Pancreas (tissue), 10 donors: Measurements from ENCODE around the gene DUSP22. TPM values are rescaled to one million over a fixed set of nuclear protein-coding genes. Genes with fewer than 3 reads are reported as not detected.
A peak's percentile ranks its signal among the peaks of the same experiment; 100 is the strongest.

Experiments
- ATAC-seq, 4 donors: fragments of 200-7000 bp; cut with Tn5 transposase; one replicate each; pipeline versions ENCODE4 v1.8.0 to v1.9.1; 2020; ENCODE audit warnings: mild to moderate bottlenecking in 4 of 4, moderate library complexity in 4 of 4
- DNase-seq, 6 donors: peaks; one replicate each; pipeline ENCODE4 v3.0.0-alpha.2; 2020
- FAIRE-seq: peaks from 2 replicates; lab custom pipeline; 2012; peaks lifted over from hg19 to GRCh38; lab: Jason Lieb, UNC
- H3K27ac ChIP-seq, 4 donors: fragments of 200-600 bp; sonication (generic); 1 replicate in 3 of 4; 2 replicates in 1 of 4; pipeline versions ENCODE4 v1.5.0 to v1.8.0; 2020
- H3K27me3 ChIP-seq, 4 donors: fragments of 200-600 bp; one replicate each; pipeline ENCODE4 v1.8.0; 2021
- H3K36me3 ChIP-seq, 3 donors: fragments of 200-600 bp; sonication (generic) in 1 of 3; one replicate each; pipeline versions ENCODE4 v1.5.0 to v1.8.0; 2020 to 2021
- H3K4me1 ChIP-seq, 3 donors: fragments of 200-600 bp; one replicate each; pipeline ENCODE4 v1.8.0; 2021
- H3K4me3 ChIP-seq, 4 donors: fragments of 200-600 bp; sonication (generic) in 2 of 4; one replicate each; pipeline versions ENCODE4 v1.5.0 to v1.8.0; 2020 to 2021
- H3K9me3 ChIP-seq, 4 donors: fragments of 200-600 bp; one replicate each; pipeline ENCODE4 v1.8.0; 2021
- CTCF ChIP-seq, 4 donors: fragments of 200-600 bp; sonication (generic) in 3 of 4; IDR thresholded peaks; one replicate each; pipeline versions ENCODE4 v1.5.0 to v1.8.0; 2021; ENCODE audit warnings: antibody characterized with exemption in 4 of 4
- WGBS, 2 donors: extraction: QIAGEN DNeasy Blood & Tissue Kit; methylation state at CpG; one replicate each; pipeline ENCODE4 v1.1.7; 2013; 5-methylcytosine and 5-hydroxymethylcytosine counted together
- intact Hi-C, 3 donors: fragments of 100-400 bp; cut with DNase I; formaldehyde crosslinking; loops; one replicate each; pipeline versions ENCODE4 v1.11.1 to v1.14.2; 2022
- polyA plus RNA-seq, 2 donors: library from polyadenylated mRNA; stranded (reverse); fragments of 200-250 nt; gene quantifications; one replicate each; pipeline ENCODE4 v1.2.3, GENCODE V29; 2013
- total RNA-seq, 6 donors: library from RNA; stranded (reverse); fragmentation: NEBNext Ultra II Directional in 4 of 6; extraction: Animal tissue kit (Norgen Biotek cat#: 25700) in 4 of 6; gene quantifications; one replicate each; pipeline versions ENCODE4 v1.2.1 to v1.2.4, GENCODE V29; 2021 to 2023
- donor health status: healthy with polysubstance abuse.
- donor health status: DM: no; HTN: no; CAD: no; lungs with moderate emphysema.
- donor health status: DM: no; HTN: no; CAD: no.
- donor health status: control.
- donor health status: control.
- donor health status: Bipolar disorder and iron deficiency.
- donor health status: DM: yes; HTN: yes; CAD: no.
- donor health status: DM: no; HTN: no; CAD: no.
- donor health status: DM: no; HTN: no; CAD: no.
- donor health status: DM: yes; HTN: yes; CAD: no.

Gene DUSP22
- total and polyA plus RNA-seq, 8 donors: 16.4 to 32.9 (median 24.6) TPM

- intact Hi-C loops: no loop called here
- no peak overlapping the region for H3K4me3 ChIP-seq
- H3K4me1 ChIP-seq: peaks cover 18 to 39% (median 19%) of the 10 kb centered on the region in 3 donors
- H3K9me3 ChIP-seq: no peaks in the 10 kb centered on the region
- peak overlapping the region in 3 of 4 donors; percentile 43 to 67 (median 56) for H3K27ac ChIP-seq
- no peak for TF ChIP-seq CTCF (IDR thresholded peaks at IDR 0.05)
- WGBS, 2 donors: 51 to 64% methylated on average over 6 of the region's 6 CpGs
- H3K36me3 ChIP-seq: no peaks in the 10 kb centered on the region
- ATAC-seq (peak; percentile 4 to 40 (median 30)), FAIRE-seq (no peak), DNase-seq (peak in 2 of 6 donors; percentile 51 to 56)
- H3K27me3 ChIP-seq: no peaks in the 10 kb centered on the region
These were observed 5.4 kb downstream of the DUSP22 start for GRCh38 chr6:297571-298232.

- peak in 3 of 4 donors; percentile 20 to 50 (median 32) for ATAC-seq
- no peak for TF ChIP-seq CTCF (IDR thresholded peaks at IDR 0.05)
- H3K4me1 ChIP-seq: peaks cover 18 to 38% (median 19%) of the 10 kb centered on the region in 3 donors
- no peaks in the 10 kb centered on the region for H3K9me3 ChIP-seq
- intact Hi-C loops: no loop called here
- no peaks in the 10 kb centered on the region for H3K36me3 ChIP-seq
- no peak overlapping the region for H3K4me3 ChIP-seq
- peak overlapping the region; percentile 43 to 67 (median 51) for H3K27ac ChIP-seq
- no peak for DNase-seq
- WGBS, 2 donors: 56 to 58% methylated on average over 11 of the region's 11 CpGs
- H3K27me3 ChIP-seq: no peaks in the 10 kb centered on the region
- FAIRE-seq: no peak
These were observed 6.2 kb downstream of the DUSP22 start for GRCh38 chr6:298233-299103.

GRCh38 chr6:299104-299980, 7.1 kb downstream of the DUSP22 start:
- intact Hi-C loops: no loop called here
- Histone ChIP-seq H3K27ac (peak overlapping the region; percentile 43 to 67 (median 51)), H3K36me3 (no peaks in the 10 kb centered on the region), H3K27me3 (no peaks in the 10 kb centered on the region), H3K4me1 (peaks cover 14 to 32% (median 18%) of the 10 kb centered on the region in 3 donors), H3K4me3 (no peak overlapping the region), H3K9me3 (no peaks in the 10 kb centered on the region)
- DNase-seq: peak in 4 of 6 donors; percentile 52 to 68 (median 66)
- WGBS, 2 donors: 53 to 57% methylated on average over 10 of the region's 10 CpGs
- peak; percentile 51 to 79 (median 72) for ATAC-seq
- TF ChIP-seq CTCF (IDR thresholded peaks at IDR 0.05): no peak
- no peak for FAIRE-seq

GRCh38 chr6:300026-300425, 7.7 kb downstream of the DUSP22 start:
- FAIRE-seq (no peak), DNase-seq (peak in 1 of 6 donors; percentile 41), ATAC-seq (no peak)
- no peak for TF ChIP-seq CTCF (IDR thresholded peaks at IDR 0.05)
- H3K4me1 ChIP-seq: peaks cover 14 to 32% (median 18%) of the 10 kb centered on the region in 3 donors
- peak overlapping the region in 3 of 4 donors; percentile 4 to 67 (median 46) for H3K27ac ChIP-seq
- no peaks in the 10 kb centered on the region for H3K9me3 ChIP-seq
- no peaks in the 10 kb centered on the region for H3K36me3 ChIP-seq
- H3K4me3 ChIP-seq: no peak overlapping the region
- no peaks in the 10 kb centered on the region for H3K27me3 ChIP-seq
- intact Hi-C loops: no loop called here
- WGBS, 2 donors: 77 to 84% methylated on average over 6 of the region's 6 CpGs
